HG03460 (cell line): ENCODE measurements around the gene STK32B.
"Not testable (repeated sequence)": the region's sequence is repeated elsewhere in the genome, so short reads cannot be mapped to it uniquely, and the experiment has no call there.

Experiments used
- ATAC-seq: cut with Tn5 transposase; IDR thresholded peaks from one replicate; pipeline ENCODE4 v1.9.1; 2021; ENCODE audit not compliant: unreplicated experiment

STK32B gene

GRCh38 chr4:5203309-5203992 is 152.2 kb downstream of the STK32B start:
- no peak for ATAC-seq

- no peak for ATAC-seq
Measured at GRCh38 chr4:5203993-5204310, 152.7 kb downstream of the STK32B start.

GRCh38 chr4:5204781-5205180 is 153.5 kb downstream of the STK32B start:
- no peak for ATAC-seq

GRCh38 chr4:5206016-5206790 is 154.9 kb downstream of the STK32B start:
- ATAC-seq, result no peak

GRCh38 chr4:5209862-5210261 is 158.6 kb downstream of the STK32B start:
- no peak for ATAC-seq

GRCh38 chr4:5211282-5211839 is 160.1 kb downstream of the STK32B start:
- no peak for ATAC-seq

- ATAC-seq, result no peak
Measured at GRCh38 chr4:5212255-5213013, 161.2 kb downstream of the STK32B start.

GRCh38 chr4:5213087-5213595 is 161.9 kb downstream of the STK32B start:
- no peak for ATAC-seq

- ATAC-seq, result no peak
Measured at GRCh38 chr4:5215321-5215720, 164.0 kb downstream of the STK32B start.

GRCh38 chr4:5217421-5217820 is 166.1 kb downstream of the STK32B start:
- no peak for ATAC-seq

GRCh38 chr4:5218376-5219069 is 167.2 kb downstream of the STK32B start:
- no peak for ATAC-seq

GRCh38 chr4:5220028-5220427 is 168.7 kb downstream of the STK32B start:
- no peak for ATAC-seq

- no peak for ATAC-seq
Measured at GRCh38 chr4:5222047-5222446, 170.8 kb downstream of the STK32B start.

- no peak for ATAC-seq
Measured at GRCh38 chr4:5222951-5223350, 171.7 kb downstream of the STK32B start.

- no peak for ATAC-seq
Measured at GRCh38 chr4:5224340-5224739, 173.1 kb downstream of the STK32B start.

GRCh38 chr4:5232549-5232948 is 181.3 kb downstream of the STK32B start:
- no peak for ATAC-seq

GRCh38 chr4:5237086-5237660 is 185.9 kb downstream of the STK32B start:
- no peak for ATAC-seq

- ATAC-seq, result no peak
Measured at GRCh38 chr4:5238173-5238572, 186.9 kb downstream of the STK32B start.

GRCh38 chr4:5247061-5247460 is 195.8 kb downstream of the STK32B start:
- ATAC-seq, result not testable (repeated sequence)

- no peak for ATAC-seq
Measured at GRCh38 chr4:5247735-5248134, 196.5 kb downstream of the STK32B start.
